GM10266 (cell line): Measurements from ENCODE around the gene MRPL20.
"Not testable (repeated sequence)": the region's sequence is repeated elsewhere in the genome, so short reads cannot be mapped to it uniquely, and the experiment has no call there.

Experiments
- DNase-seq: peaks from one replicate; pipeline ENCODE4 v3.0.0; 2012; ENCODE audit errors: extremely low spot score
- CTCF ChIP-seq: IDR thresholded peaks from 2 replicates; pipeline ENCODE4 v1.5.1; 2012; ENCODE audit warnings: mild to moderate bottlenecking, low read depth; ENCODE audit not compliant: control insufficient read depth, insufficient read depth; ENCODE audit errors: missing control alignments

The MRPL20 gene

GRCh38 chr1:1406821-1407635, at the start of gene MRPL20:
Gene MRPL20 (minus strand): TSS chr1:1407293. CDS start chr1:1407217, 76 bp downstream.
- TF ChIP-seq CTCF = no peak
- peak; percentile 99 for DNase-seq

- not testable (repeated sequence) for DNase-seq
Observed at GRCh38 chr1:1456683-1457255, 49.7 kb upstream of the MRPL20 start.

GRCh38 chr1:1455934-1456333, 48.8 kb upstream of the MRPL20 start:
- not testable (repeated sequence) for DNase-seq

GRCh38 chr1:1455366-1455884, 48.3 kb upstream of the MRPL20 start:
- no peak for DNase-seq
- TF ChIP-seq CTCF = no peak

GRCh38 chr1:1454286-1455056, 47.4 kb upstream of the MRPL20 start:
- not testable (repeated sequence) for DNase-seq

GRCh38 chr1:1452882-1453281, 45.8 kb upstream of the MRPL20 start:
- no peak for TF ChIP-seq CTCF
- DNase-seq = no peak

- not testable (repeated sequence) for DNase-seq
Observed at GRCh38 chr1:1452365-1452739, 45.3 kb upstream of the MRPL20 start.

GRCh38 chr1:1451696-1452364, 44.7 kb upstream of the MRPL20 start:
- no peak for TF ChIP-seq CTCF
- no peak for DNase-seq

- not testable (repeated sequence) for DNase-seq
Observed at GRCh38 chr1:1450616-1451015, 43.5 kb upstream of the MRPL20 start.
